ENCODE data around the gene PLEKHA5.

The PLEKHA5 gene

GRCh38 chr12:19248929-19249602, 119.5 kb downstream of the PLEKHA5 start:
- Histone ChIP-seq H3K9ac (ENCODE audit: low read length) (no peak overlapping the region), H3K36me3 (replicated peaks; ENCODE audit: low read depth, low read length) (no peaks in the 10 kb centered on the region), H3K79me2 (ENCODE audit: low read length) (no peaks in the 10 kb centered on the region), H2AFZ (ENCODE audit: low read depth, low read length) (no peak overlapping the region), H3K4me2 (ENCODE audit: low read length) (no peak overlapping the region), H4K20me1 (ENCODE audit: insufficient read depth, low read length) (no peaks in the 10 kb centered on the region), H3K9me3 (ENCODE audit: insufficient read depth, low read length) (no peaks in the 10 kb centered on the region), H3K4me3 (ENCODE audit: low read length) (no peak overlapping the region), H3K4me1 (ENCODE audit: low read length) (no peaks in the 10 kb centered on the region), H3K27ac (ENCODE audit: low read length) (no peak overlapping the region), H3K27me3 (ENCODE audit: low read depth, low read length) (no peaks in the 10 kb centered on the region)
- TF ChIP-seq, protein P1, sequence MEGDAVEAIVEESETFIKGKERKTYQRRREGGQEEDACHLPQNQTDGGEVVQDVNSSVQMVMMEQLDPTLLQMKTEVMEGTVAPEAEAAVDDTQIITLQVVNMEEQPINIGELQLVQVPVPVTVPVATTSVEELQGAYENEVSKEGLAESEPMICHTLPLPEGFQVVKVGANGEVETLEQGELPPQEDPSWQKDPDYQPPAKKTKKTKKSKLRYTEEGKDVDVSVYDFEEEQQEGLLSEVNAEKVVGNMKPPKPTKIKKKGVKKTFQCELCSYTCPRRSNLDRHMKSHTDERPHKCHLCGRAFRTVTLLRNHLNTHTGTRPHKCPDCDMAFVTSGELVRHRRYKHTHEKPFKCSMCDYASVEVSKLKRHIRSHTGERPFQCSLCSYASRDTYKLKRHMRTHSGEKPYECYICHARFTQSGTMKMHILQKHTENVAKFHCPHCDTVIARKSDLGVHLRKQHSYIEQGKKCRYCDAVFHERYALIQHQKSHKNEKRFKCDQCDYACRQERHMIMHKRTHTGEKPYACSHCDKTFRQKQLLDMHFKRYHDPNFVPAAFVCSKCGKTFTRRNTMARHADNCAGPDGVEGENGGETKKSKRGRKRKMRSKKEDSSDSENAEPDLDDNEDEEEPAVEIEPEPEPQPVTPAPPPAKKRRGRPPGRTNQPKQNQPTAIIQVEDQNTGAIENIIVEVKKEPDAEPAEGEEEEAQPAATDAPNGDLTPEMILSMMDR (IDR thresholded peaks at IDR 0.05; ENCODE audit: low read depth, low read length): no peak
- no peak for TF ChIP-seq EZH2phosphoT487 (IDR thresholded peaks at IDR 0.05; ENCODE audit: low read depth)

- no peaks in the 10 kb centered on the region for H3K27me3 ChIP-seq (ENCODE audit: low read depth, low read length)
- no peak overlapping the region for H3K4me2 ChIP-seq (ENCODE audit: low read length)
- H3K9ac ChIP-seq (ENCODE audit: low read length): no peak overlapping the region
- no peaks in the 10 kb centered on the region for H3K36me3 ChIP-seq (replicated peaks; ENCODE audit: low read depth, low read length)
- no peaks in the 10 kb centered on the region for H3K9me3 ChIP-seq (ENCODE audit: insufficient read depth, low read length)
- no peak overlapping the region for H3K4me3 ChIP-seq (ENCODE audit: low read length)
- H2AFZ ChIP-seq (ENCODE audit: low read depth, low read length): no peak overlapping the region
- no peaks in the 10 kb centered on the region for H3K79me2 ChIP-seq (ENCODE audit: low read length)
- TF ChIP-seq, protein P1 (IDR thresholded peaks at IDR 0.05; ENCODE audit: low read depth, low read length): no peak
- TF ChIP-seq EZH2phosphoT487 (IDR thresholded peaks at IDR 0.05; ENCODE audit: low read depth): no peak
- H4K20me1 ChIP-seq (ENCODE audit: insufficient read depth, low read length): no peaks in the 10 kb centered on the region
- no peaks in the 10 kb centered on the region for H3K4me1 ChIP-seq (ENCODE audit: low read length)
- H3K27ac ChIP-seq (ENCODE audit: low read length): no peak overlapping the region
Measured at GRCh38 chr12:19251481-19252132, 122.1 kb downstream of the PLEKHA5 start.

DNA sequence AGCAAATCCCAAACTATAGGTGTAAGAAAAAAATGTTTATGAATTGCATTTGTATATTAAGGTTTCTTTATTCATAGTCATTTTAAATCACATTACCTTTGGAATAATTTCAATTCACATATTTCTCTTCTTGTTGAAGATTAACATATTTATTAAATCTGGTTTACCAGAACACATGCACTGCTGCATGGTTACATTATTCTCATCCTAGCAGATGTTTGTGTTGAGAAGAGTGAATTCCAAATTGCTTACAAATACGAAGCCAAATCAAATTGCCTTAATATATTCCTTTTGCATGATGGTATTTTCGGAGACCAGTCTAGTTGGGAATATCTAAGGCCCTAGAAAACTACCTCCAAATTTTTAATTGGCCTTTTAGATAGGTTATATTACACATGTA, 130.6 kb downstream of the PLEKHA5 start:
- Histone ChIP-seq H3K27me3 (ENCODE audit: low read depth, low read length) (no peaks in the 10 kb centered on the region), H4K20me1 (ENCODE audit: insufficient read depth, low read length) (no peaks in the 10 kb centered on the region), H3K36me3 (replicated peaks; ENCODE audit: low read depth, low read length) (no peaks in the 10 kb centered on the region), H3K9me3 (ENCODE audit: insufficient read depth, low read length) (no peaks in the 10 kb centered on the region), H3K9ac (ENCODE audit: low read length) (no peak overlapping the region), H3K27ac (ENCODE audit: low read length) (no peak overlapping the region), H3K79me2 (ENCODE audit: low read length) (no peaks in the 10 kb centered on the region), H3K4me1 (ENCODE audit: low read length) (no peaks in the 10 kb centered on the region), H3K4me2 (ENCODE audit: low read length) (no peak overlapping the region), H2AFZ (ENCODE audit: low read depth, low read length) (no peak overlapping the region), H3K4me3 (ENCODE audit: low read length) (no peak overlapping the region)
- TF ChIP-seq, protein P1 (IDR thresholded peaks at IDR 0.05; ENCODE audit: low read depth, low read length): no peak
- no peak for TF ChIP-seq EZH2phosphoT487 (IDR thresholded peaks at IDR 0.05; ENCODE audit: low read depth)

DNA sequence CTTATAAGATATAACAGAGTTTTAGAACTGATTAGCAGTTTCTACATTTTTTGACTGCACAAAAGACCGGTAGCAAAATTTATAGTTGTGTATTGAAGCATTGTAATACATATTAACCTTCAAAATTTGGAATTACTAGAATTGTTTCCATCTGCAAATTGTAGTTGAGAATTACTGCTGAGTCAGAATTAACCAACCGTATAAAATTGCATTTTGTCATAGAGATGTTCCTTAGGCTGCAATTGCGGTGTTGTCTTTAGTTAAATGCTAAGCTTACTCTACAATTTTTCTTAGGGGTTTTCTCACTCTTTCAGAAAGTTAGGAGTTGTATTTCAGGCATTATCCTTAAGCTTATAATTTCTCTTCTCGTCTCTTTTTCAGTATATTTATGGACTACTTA, 132.2 kb downstream of the PLEKHA5 start:
- no peak overlapping the region for H3K4me3 ChIP-seq (ENCODE audit: low read length)
- H2AFZ ChIP-seq (ENCODE audit: low read depth, low read length): no peak overlapping the region
- H3K9ac ChIP-seq (ENCODE audit: low read length): no peak overlapping the region
- no peak overlapping the region for H3K27ac ChIP-seq (ENCODE audit: low read length)
- TF ChIP-seq, protein P1 (IDR thresholded peaks at IDR 0.05; ENCODE audit: low read depth, low read length): no peak
- no peak for TF ChIP-seq EZH2phosphoT487 (IDR thresholded peaks at IDR 0.05; ENCODE audit: low read depth)
- no peaks in the 10 kb centered on the region for H3K9me3 ChIP-seq (ENCODE audit: insufficient read depth, low read length)
- H3K27me3 ChIP-seq (ENCODE audit: low read depth, low read length): no peaks in the 10 kb centered on the region
- H3K4me2 ChIP-seq (ENCODE audit: low read length): no peak overlapping the region
- H3K79me2 ChIP-seq (ENCODE audit: low read length): no peaks in the 10 kb centered on the region
- no peaks in the 10 kb centered on the region for H4K20me1 ChIP-seq (ENCODE audit: insufficient read depth, low read length)
- no peaks in the 10 kb centered on the region for H3K36me3 ChIP-seq (replicated peaks; ENCODE audit: low read depth, low read length)
- no peaks in the 10 kb centered on the region for H3K4me1 ChIP-seq (ENCODE audit: low read length)

Data from OCI-LY3 (cell line).